ENCODE data around the gene TTI1. TPM values are rescaled to one million over a fixed set of nuclear protein-coding genes. Genes with fewer than 3 reads are reported as not detected.
A peak's percentile ranks its signal among the peaks of the same experiment; 100 is the strongest.

The TTI1 gene
- total RNA-seq, 1 donor from 2014 or later = 52.1 TPM

GRCh38 chr20:37961066-37961465 lies 72.2 kb downstream of the TTI1 start:
- Histone ChIP-seq H3K79me2 (ENCODE audit: low read depth) (no peaks in the 10 kb centered on the region), H3K4me1 (peaks cover 13% of the 10 kb centered on the region), H3K9ac (no peak overlapping the region), H2AFZ (replicated peaks) (no peak overlapping the region), H3K9me3 (ENCODE audit: low read depth) (no peaks in the 10 kb centered on the region), H3K27ac (no peak overlapping the region), H3K27me3 (peaks cover 13% of the 10 kb centered on the region), H3K4me2 (no peak overlapping the region), H3F3A (ENCODE audit: low read depth) (no peaks in the 10 kb centered on the region), H3K4me3 (no peak overlapping the region), H3K36me3 (no peaks in the 10 kb centered on the region), H4K20me1 (ENCODE audit: low read depth) (no peaks in the 10 kb centered on the region)
- H3K36me3 Mint-ChIP-seq = no peaks in the 10 kb centered on the region
- H3K27me3 Mint-ChIP-seq (ENCODE audit: insufficient read depth, low read depth) = no peaks in the 10 kb centered on the region
- no peak overlapping the region for H3K27ac Mint-ChIP-seq
- H3K4me1 Mint-ChIP-seq = peaks cover 6% of the 10 kb centered on the region
- TF ChIP-seq EZH2 (IDR thresholded peaks at IDR 0.05) (no peak), EZH2phosphoT487 (IDR thresholded peaks at IDR 0.05) (no peak)
- TF ChIP-seq, protein P1, sequence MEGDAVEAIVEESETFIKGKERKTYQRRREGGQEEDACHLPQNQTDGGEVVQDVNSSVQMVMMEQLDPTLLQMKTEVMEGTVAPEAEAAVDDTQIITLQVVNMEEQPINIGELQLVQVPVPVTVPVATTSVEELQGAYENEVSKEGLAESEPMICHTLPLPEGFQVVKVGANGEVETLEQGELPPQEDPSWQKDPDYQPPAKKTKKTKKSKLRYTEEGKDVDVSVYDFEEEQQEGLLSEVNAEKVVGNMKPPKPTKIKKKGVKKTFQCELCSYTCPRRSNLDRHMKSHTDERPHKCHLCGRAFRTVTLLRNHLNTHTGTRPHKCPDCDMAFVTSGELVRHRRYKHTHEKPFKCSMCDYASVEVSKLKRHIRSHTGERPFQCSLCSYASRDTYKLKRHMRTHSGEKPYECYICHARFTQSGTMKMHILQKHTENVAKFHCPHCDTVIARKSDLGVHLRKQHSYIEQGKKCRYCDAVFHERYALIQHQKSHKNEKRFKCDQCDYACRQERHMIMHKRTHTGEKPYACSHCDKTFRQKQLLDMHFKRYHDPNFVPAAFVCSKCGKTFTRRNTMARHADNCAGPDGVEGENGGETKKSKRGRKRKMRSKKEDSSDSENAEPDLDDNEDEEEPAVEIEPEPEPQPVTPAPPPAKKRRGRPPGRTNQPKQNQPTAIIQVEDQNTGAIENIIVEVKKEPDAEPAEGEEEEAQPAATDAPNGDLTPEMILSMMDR (IDR thresholded peaks at IDR 0.05) = no peak
- no peak overlapping the region for H3K4me3 Mint-ChIP-seq
- H3K9me3 Mint-ChIP-seq = peaks cover 17% of the 10 kb centered on the region
- DNase-seq (ENCODE audit: low spot score) = no peak

DNA sequence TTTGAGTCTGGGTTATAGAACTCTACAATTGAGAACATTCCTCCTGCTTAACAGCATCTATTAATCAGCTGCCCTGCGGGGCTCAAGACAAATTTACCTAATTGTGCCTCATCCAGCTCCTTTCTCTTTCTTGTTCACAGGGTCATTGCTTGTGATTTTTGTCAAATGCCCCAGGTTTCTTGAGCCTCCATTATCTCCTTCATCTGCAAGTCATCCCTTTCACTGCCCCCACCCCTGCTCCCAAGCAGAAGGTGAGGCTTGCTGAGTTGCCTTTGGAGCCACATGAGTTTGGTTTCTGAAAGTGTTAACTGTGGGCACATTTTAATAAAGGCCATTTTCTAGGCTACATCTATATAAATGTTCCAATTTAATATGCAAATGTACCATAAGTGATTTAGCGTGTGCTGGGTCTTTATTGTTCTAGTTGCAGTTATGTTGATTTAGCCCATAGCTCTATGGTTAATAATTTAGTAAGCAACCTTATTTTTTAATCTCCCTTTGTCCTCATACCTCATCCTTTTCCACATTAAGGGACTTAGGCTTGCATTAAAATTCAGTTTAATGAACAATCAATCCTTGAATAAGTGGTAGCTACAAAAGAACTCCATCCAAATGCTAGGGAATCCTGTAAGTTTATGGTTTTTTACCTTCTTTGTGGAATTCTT lies 74.3 kb downstream of the TTI1 start:
- H3K27me3 ChIP-seq = peaks cover 7% of the 10 kb centered on the region
- Mint-ChIP-seq H3K4me3 (no peak overlapping the region), H3K4me1 (peaks cover 14% of the 10 kb centered on the region), H3K36me3 (no peaks in the 10 kb centered on the region), H3K27me3 (ENCODE audit: insufficient read depth, low read depth) (no peaks in the 10 kb centered on the region), H3K27ac (no peak overlapping the region), H3K9me3 (peaks cover 12% of the 10 kb centered on the region)
- peaks cover 13% of the 10 kb centered on the region for H3K4me1 ChIP-seq
- H3K9me3 ChIP-seq (ENCODE audit: low read depth) = no peaks in the 10 kb centered on the region
- DNase-seq (ENCODE audit: low spot score) = no peak
- no peak overlapping the region for H2AFZ ChIP-seq (replicated peaks)
- TF ChIP-seq, protein P1 (IDR thresholded peaks at IDR 0.05) = no peak
- no peak for TF ChIP-seq EZH2phosphoT487 (IDR thresholded peaks at IDR 0.05)
- TF ChIP-seq EZH2 (IDR thresholded peaks at IDR 0.05) = no peak
- H4K20me1 ChIP-seq (ENCODE audit: low read depth) = no peaks in the 10 kb centered on the region
- H3K4me2 ChIP-seq = peak overlapping the region; percentile 42
- H3K9ac ChIP-seq = no peak overlapping the region
- no peaks in the 10 kb centered on the region for H3F3A ChIP-seq (ENCODE audit: low read depth)
- no peak overlapping the region for H3K4me3 ChIP-seq
- no peaks in the 10 kb centered on the region for H3K36me3 ChIP-seq
- H3K79me2 ChIP-seq (ENCODE audit: low read depth) = no peaks in the 10 kb centered on the region
- no peak overlapping the region for H3K27ac ChIP-seq

- H3K4me2 ChIP-seq = no peak overlapping the region
- TF ChIP-seq EZH2 (IDR thresholded peaks at IDR 0.05) (no peak), EZH2phosphoT487 (IDR thresholded peaks at IDR 0.05) (no peak)
- TF ChIP-seq, protein P1 (IDR thresholded peaks at IDR 0.05) = no peak
- no peaks in the 10 kb centered on the region for H3K79me2 ChIP-seq (ENCODE audit: low read depth)
- H2AFZ ChIP-seq (replicated peaks) = no peak overlapping the region
- Mint-ChIP-seq H3K4me1 (peaks cover 14% of the 10 kb centered on the region), H3K36me3 (no peaks in the 10 kb centered on the region), H3K9me3 (peaks cover 12% of the 10 kb centered on the region), H3K4me3 (no peak overlapping the region), H3K27ac (no peak overlapping the region), H3K27me3 (ENCODE audit: insufficient read depth, low read depth) (peaks cover 5% of the 10 kb centered on the region)
- H3K9ac ChIP-seq = no peak overlapping the region
- H3K4me3 ChIP-seq = no peak overlapping the region
- no peaks in the 10 kb centered on the region for H3K9me3 ChIP-seq (ENCODE audit: low read depth)
- H3K36me3 ChIP-seq = no peaks in the 10 kb centered on the region
- H3K4me1 ChIP-seq = peaks cover 13% of the 10 kb centered on the region
- no peaks in the 10 kb centered on the region for H4K20me1 ChIP-seq (ENCODE audit: low read depth)
- no peak overlapping the region for H3K27ac ChIP-seq
- no peaks in the 10 kb centered on the region for H3F3A ChIP-seq (ENCODE audit: low read depth)
- no peak for DNase-seq (ENCODE audit: low spot score)
- H3K27me3 ChIP-seq = no peaks in the 10 kb centered on the region
Observed at GRCh38 chr20:37956107-37956585, 77.1 kb downstream of the TTI1 start.

Measured in neural progenitor cell (in vitro differentiated cells).